Gastrocnemius medialis (tissue), 4 donors: ENCODE results near the gene RTN4RL1.

Source experiments
- POLR2A ChIP-seq, 2 donors: fragments of 450-650 bp; IDR thresholded peaks; one replicate each; pipeline ENCODE4 v1.6.1; 2017; ENCODE audit warnings: antibody characterized with exemption in 2 of 2, mild to moderate bottlenecking in 2 of 2, moderate library complexity in 2 of 2
- TF ChIP-seq, protein P1 (sequence below), 5 experiments: fragments of 450-650 bp in 3 of 5; fragments of 200-600 bp in 2 of 5; sonication (generic) in 2 of 5; IDR thresholded peaks in 4 of 5; conservative IDR thresholded peaks in 1 of 5; 1 replicate in 4 of 5; 2 replicates in 1 of 5; pipeline ENCODE4 v1.5.1; 2016 to 2019; ENCODE audit warnings: antibody characterized with exemption in 5 of 5, mild to moderate bottlenecking in 3 of 5, moderate library complexity in 3 of 5

DNA sequence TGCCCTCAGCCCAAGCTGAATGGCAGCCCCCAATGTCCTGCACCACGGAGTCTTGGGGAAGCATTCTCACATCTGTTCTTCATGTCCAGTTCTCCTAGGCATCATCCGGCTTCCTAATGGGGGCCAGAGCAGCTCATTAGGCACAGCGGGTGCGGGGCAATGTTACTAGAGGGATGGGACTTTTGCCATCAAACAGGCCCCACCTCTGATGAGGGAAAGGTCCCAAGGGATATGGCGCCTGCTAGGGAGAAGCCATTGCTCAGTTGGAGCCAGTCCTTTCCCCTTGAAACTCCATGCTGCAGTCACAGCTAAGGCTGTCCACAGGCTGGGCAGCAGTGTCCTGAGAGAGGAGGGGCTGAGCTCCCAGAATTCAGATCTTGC, 3.1 kb upstream of the RTN4RL1 start:
- TF ChIP-seq, protein P1, sequence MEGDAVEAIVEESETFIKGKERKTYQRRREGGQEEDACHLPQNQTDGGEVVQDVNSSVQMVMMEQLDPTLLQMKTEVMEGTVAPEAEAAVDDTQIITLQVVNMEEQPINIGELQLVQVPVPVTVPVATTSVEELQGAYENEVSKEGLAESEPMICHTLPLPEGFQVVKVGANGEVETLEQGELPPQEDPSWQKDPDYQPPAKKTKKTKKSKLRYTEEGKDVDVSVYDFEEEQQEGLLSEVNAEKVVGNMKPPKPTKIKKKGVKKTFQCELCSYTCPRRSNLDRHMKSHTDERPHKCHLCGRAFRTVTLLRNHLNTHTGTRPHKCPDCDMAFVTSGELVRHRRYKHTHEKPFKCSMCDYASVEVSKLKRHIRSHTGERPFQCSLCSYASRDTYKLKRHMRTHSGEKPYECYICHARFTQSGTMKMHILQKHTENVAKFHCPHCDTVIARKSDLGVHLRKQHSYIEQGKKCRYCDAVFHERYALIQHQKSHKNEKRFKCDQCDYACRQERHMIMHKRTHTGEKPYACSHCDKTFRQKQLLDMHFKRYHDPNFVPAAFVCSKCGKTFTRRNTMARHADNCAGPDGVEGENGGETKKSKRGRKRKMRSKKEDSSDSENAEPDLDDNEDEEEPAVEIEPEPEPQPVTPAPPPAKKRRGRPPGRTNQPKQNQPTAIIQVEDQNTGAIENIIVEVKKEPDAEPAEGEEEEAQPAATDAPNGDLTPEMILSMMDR (IDR thresholded peaks at IDR 0.05 in 4 of 5, conservative IDR thresholded peaks at IDR 0.05 in 1 of 5) = no peak
- TF ChIP-seq POLR2A (IDR thresholded peaks at IDR 0.05) = no peak
